ENCODE measurements around the gene SFTPA2.

- TF ChIP-seq E4F1 (IDR thresholded peaks at IDR 0.05; ENCODE audit: borderline replicate concordance, partially characterized antibody) (no peak), CTCF (IDR thresholded peaks at IDR 0.05 in 2 of 3, conservative IDR thresholded peaks at IDR 0.05 in 1 of 3; ENCODE audit: control insufficient read depth in 2 of 3, extremely low read depth in 1 of 3, insufficient read depth in 1 of 3, low read depth in 3 of 3, low read length in 3 of 3) (no peak)
Observed at GRCh38 chr10:79601939-79602338, 41.7 kb upstream of the SFTPA2 start.
